Fibroblast of skin of scalp (primary cell): ENCODE results near the gene KIAA0513.

Experiments
- DNase-seq: peaks from one replicate; pipeline ENCODE4 v3.0.0-alpha.2; 2013

Gene KIAA0513

DNA sequence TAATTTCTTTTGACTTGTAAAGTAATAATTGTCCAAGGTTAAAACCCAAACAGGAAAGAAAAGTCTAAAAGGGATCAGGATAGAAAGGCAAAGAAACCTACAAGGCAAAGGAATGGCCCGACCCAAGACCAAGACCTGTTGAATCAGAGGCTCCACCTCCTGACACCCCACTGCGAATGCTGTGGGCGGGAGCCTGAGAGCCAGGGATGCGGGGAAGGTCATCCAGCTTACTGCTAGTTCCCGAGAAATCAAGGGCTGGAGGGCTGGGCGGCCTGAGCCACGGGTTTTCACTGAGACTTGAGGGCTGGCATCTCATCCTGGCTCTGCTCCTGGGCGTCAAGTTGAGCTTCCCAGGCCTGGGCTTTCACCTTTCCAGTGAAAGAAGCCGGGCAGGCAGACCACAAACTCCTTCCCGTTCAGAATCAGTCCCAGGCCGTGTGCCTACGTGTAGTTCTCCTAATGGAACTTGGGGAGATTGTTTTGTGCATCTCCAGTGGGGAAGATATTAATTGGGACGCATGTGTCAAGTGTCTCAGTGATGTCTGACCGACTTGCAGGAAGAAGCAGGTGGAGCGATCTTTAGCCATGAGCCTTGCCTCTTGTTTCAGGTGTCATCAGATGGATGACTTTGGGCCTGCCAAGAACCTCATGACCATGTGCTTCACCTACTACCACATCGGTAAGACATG lies 47.8 kb downstream of the KIAA0513 start:
- DNase-seq, result no peak

DNA sequence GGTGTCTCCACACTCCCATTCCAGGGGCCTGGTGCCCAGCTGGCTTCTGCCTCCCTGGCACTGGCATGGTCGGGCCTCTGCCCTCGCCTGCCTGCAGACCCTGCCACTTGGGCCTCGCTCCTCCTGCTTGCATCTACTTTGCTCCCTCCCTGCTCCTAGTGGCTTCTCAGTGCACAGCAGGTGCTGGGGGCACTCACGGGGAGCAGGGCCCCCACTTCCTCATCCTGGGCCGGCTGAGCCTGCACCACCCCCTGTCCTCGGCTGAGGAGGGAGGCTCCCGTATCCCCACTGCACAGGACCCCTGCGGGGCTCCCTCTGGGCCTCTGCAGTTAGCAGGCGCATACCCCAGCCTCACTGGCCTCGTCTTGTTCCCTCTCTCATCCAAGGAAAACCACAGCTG lies 49.4 kb downstream of the KIAA0513 start:
- DNase-seq, result no peak

DNA sequence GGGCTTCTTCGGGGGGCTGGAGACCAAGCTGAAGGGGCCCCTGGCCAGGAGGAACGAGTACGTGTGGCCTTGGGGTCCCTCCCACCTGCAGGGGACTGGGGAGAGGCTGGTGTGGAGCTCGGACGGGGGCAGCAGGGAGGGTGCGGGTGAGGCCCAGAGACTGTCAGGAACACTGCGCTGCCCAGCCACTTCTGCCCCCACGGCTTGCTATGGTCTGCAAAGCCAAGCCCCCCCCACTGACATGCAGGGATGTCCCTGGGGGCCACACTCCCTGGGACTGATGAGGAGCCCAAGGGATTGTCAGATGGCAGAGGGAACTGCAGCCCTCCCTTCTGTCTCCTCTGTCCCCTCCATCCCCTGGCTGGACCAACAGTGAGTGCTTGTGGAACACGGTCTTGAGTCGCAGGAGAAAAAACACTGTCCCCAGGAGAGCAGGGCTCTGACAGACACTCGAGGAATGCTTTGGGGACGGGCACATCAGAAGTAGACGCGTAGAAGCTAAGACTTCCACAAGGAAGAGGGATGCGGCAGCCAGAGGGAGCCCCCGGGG lies 50.1 kb downstream of the KIAA0513 start:
- DNase-seq, result no peak

DNA sequence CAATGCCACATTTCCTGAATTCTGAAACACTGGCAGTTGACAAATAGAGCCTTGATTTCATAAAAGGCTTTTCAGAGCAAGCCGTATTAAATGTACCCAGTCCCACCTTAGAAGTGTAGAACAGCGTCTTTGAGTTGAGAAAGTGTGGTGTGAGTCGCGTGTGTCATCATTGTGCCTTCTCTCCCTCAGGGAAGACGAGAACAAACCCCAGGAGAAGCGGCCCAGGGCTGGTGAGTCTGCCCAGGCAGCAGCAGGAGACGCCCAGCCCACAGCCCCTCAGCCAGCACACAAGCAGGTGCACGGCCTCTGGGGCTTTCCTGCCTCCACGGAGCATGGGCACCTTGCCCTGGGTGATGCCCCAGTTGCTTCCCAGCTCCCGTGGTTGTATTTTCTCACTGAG lies 50.6 kb downstream of the KIAA0513 start:
- no peak for DNase-seq

DNA sequence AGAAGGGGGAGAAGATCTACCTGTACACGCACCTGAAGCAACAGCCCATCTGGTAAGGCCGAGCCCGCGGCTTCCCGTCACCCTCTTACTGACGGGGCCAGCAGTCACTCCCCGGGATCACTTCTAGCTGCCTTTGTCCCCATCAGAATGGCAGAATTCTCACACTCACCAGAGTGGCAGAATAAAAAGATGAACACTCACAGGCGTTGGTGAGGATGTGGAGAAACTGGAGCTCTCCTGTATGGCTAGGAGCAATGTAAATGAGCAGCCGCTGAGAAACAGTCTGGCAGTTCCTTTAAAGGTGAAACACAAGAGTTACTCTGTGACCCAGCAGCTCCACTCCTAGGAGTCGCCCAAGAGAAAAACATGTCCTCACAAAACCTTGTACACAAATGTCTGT lies 51.4 kb downstream of the KIAA0513 start:
- no peak for DNase-seq

DNA sequence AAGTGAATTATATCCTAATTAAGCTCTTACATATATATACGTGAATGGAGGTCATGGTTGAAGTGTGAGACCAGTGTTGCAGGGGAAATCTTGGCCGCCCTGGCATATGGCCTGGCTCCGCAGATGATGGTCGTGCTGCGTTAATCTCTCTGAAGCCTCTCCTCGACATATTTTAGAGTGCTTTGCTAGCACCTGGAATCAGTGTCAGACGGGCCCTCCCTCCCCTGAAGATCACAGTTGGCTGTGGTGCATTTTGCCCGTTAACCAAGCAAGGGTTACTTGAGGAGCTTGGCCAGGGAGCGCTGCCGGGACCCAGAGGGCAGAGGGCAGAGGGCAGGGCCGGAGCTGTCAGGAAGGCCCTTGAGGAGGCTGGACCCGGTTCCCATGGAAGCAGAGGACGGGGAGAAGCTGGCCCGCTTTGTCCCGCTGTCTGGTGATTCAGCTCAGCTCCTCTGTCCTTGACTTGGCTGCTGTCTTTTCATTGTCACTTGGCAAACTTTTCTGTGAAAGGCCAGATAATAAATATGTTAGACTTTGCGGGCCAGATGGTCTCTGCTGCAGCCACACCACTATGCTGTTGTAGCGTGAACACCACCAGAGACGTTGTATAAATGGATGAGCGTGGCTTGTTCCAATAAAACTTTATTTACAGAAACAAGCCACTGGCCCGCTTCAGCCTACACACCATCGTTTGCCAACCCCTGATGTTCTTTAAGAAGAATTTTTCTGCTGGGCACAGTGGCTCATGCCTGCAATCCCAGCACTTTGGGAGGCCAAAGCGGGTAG lies 52.4 kb downstream of the KIAA0513 start:
- no peak for DNase-seq

DNA sequence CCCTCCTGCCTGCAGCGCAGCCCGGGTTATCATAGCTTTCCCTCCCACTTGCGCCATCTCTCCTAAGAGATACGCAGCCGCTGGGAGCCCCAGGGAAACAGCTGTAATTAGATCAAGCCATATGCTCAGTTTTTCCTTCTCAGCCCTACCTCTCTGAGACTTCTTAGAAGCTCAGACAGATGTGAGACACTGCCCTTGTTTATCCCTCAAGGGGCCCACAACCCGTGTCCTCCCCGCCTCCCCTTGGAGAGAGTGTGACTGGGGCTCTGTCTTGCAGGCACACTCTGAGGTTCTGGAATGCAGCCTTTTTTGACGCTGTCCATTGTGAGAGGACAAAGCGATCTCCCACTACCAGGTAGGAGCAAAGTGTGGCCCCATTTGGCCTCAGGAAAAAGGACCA lies 53.4 kb downstream of the KIAA0513 start:
- DNase-seq, result no peak

DNA sequence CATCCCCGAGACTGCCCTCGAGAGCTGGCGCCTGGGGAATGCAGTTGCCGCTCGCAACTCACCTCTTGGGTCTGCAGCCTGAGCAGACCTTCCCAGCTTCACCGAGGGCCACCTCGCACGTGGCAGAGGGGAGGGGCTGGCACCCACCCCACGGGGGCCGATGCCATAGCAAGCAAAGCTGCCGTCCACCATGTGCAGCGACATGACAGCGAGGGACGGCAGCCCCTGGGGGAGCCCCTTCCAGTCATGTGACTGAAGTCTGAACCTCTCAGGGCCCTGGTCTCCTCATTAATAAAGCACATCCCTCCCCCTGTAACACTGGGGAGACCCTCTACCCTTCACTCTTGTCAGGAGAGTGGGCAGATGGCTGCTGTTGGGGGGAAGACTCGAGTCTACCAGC lies 54.2 kb downstream of the KIAA0513 start:
- no peak for DNase-seq

DNA sequence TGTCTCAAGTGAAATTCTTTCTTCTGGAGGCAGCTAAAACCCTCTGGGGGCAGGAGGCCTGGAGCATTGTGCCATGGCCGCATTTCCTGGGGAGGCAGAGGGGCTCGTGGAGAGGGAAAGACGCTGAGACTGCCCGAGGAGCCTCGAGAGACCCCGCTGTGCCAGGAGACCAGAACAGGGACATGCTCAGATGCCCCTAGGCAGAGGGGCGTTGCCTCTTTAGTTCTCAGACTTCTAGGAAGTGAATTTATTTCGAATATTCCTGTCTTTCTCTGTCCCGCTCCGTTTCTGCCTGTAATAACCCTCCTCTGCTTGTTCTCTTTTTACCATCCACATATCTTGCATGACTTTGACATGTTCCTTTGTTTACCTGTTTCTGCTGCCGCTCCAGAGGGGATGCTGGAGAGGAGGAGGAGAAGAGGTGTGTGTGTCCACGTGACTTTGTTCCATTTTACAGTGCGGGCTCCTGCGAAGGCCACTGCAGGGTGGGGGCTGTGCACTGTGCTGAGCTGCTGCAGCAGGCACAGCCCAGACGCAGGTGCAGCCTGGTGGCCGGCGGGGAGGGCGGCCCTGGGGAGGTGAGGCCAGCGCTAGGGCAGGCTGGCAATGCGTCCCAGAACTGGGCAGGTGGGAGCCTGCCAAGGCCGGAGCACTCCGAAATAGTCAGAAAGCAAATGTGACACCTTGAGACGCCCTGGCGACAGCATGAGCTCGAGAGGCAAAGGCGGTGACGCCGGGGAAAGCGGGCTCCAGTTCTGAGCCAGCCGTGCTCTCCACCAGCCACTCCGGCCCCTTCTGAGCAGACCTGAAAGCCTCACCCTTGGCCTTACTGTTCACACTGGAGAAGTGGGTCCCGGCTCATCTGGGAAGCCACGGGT lies 54.8 kb downstream of the KIAA0513 start:
- no peak for DNase-seq

DNA sequence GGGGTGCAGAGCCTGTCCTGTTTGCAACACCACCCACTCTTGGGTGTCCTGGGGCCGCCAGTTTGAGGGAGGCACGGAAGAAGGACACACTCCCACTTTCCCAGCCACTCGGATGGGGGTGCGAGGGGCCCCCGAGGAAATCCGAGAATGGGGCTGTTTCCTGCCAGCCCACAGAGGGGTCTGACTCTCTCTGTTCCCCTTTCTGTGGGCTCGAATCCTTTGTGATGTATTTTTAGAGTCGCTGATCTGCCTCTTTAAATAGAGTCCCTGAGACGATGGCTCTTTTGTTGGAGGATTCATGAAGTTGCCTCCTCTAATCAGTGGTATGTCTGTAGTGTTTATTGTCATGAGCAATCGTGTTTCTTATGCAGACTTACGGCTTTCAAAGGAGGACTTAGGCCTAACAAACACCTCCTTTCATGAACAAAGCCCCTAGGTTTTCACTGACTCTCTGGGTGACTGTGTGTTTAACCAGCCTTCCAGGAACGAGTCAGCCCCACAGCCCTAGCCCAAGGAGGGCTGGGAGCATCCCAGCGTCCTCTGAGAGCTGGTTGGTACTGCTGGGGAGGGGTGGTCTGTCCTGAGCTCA lies 55.5 kb downstream of the KIAA0513 start:
- DNase-seq, result no peak

DNA sequence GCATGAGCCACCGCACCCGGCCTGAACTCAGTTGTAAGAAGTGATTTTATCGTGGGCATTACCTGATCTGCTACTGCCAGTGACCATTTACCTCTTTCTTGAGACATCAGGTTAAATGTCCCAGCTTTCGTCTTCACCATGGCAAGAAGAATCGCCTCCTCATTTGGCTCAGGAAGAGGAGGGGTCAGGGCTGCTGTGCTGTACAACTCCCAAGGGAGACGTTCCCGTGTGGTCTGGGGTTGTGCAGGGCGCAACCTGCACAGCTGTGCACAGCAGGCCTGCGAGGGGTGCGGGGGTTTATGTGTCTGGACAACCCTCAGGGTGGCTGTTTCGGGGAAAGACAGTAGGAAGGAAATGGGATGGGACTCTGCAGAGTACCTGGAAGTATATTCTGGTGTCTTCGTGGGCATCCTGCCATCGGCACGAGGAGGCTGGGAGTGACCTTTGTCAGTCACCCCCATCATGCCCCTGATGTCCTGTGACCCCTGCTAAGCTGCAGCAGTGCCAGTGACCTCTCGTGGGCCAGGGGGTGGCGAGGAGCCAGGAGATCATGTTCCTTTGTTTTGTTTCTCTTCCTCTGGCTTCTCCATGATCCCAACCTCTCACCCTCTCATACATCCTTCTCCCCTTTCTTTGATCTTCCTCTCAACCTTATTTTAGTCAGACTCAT lies 57.4 kb downstream of the KIAA0513 start:
- no peak for DNase-seq

DNA sequence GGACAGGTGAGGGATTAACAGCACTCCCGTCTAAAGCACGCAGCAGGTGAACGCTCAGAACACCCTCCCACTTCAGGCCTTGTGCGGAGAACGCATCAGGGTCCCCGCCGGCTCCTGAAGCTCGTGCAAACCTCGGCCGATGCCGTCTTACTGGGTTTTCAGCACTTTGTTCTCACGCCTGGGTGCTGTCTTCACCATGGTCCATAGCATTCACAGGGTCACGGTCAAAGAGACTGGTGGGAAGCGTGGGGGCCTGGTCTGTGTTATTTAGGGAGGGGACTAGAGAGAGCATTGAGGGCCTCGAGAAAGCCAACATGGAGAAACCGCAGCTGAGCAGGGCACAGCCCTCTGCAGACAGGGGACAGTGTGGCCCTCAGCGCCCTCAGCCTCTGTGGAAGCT lies 58.1 kb downstream of the KIAA0513 start:
- DNase-seq, result no peak

DNA sequence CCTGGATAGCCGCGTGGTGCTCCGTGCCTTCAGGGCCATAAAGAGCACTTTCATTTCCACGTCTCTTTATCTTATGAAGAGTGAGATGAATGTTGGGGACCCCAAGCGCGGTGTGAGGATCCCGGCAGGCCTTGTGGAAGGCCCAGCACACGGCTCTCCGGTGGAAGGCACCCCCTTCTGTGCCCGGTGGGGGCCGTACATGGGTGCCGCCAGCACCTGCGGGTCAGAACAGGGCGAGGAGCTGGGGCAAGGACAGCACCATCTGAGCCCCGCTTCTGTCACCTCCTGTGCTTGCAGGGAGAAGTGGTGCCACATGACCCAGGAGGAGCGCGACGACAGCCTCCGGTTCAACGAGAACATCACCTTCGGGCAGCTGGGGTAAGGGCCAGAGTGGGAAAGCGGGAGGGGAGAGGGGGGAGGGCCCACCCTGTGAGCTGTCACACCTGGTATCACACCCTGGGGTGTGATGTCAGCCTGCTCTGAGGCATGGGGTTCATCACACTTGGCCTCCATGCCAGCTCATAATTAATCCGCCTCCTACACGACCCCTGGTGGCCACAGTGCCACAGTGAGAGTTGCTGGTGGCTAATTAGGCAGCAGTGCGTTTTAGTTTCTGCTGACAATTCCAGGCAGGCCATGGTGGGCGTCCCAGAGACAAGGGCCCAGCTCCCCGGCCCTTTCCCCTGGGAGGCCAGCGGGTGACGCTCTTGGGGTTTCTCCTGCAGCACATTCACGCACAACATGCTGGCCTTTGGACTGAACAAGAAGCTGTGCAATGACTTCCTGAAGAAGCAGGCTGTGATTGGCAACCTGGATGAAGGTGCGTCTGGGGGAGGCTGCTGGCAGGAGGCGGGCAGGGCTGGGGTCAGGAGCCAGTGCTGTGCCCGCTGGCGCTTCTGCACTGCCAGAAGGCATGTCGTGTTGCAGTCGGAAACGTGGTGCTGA lies 59.0 kb downstream of the KIAA0513 start:
- DNase-seq, result peak; percentile 61

DNA sequence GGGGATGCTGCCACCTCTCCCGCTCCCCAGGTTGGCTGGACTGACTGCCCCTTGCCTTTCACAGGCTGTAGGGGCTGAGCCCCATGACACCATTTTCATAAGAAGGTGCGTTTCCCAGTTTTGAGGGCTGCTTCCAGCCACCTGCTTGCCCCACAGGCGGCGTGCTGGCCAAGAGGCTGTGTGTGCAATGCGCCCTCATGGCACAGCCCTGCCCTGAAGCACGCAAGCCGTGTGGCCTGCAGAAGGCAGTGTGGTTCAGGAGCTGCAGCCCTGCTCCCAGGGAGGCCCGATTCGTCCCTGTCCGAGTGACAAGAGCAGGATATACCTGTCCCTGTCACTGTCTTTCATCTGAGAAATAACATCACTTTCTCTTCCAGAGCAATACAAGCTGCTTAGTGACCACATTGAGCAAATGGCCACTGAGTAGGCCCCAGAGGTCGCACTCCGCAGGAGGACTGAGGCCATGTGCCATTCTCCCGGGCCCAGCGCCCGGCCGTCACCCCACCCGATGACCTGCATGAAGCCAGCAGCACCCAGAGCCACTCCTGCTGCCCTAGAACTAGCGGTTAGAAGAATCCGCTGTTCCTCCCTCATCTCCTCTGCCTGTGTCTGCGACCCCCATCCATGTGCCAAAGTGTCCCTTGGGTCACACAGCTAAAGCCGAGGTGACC lies 60.4 kb downstream of the KIAA0513 start:
- no peak for DNase-seq

DNA sequence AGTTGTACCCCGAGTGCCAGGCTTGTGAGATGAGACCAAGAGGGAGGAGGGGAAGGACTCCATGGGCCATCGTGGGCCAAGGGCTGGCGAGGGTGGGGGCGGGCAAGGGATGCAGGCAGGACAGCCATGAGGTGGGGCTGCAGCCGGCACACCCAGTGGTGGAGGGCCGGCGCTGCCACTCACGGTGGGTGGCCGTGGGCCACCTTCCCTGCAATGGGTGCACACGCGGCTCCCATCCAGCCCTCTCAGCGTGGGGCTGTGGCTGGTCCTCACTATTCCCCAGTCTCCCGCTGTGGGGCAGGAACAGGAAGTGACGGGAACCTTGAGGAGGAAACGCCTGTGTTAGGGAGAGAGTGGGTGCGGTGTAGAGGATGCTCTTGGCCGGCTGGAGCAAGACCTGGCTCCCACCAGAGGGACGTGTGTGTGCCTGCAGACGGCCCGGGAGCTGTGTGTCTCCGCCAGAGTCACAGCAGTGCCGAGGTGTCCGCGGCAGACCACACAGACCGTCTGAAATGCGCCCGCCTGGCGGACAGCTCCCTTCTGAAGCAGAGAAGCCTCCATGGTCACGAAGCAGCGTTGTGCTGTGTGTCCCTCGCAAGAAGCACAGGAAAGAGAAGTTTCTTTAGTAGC lies 61.1 kb downstream of the KIAA0513 start:
- DNase-seq, result no peak

DNA sequence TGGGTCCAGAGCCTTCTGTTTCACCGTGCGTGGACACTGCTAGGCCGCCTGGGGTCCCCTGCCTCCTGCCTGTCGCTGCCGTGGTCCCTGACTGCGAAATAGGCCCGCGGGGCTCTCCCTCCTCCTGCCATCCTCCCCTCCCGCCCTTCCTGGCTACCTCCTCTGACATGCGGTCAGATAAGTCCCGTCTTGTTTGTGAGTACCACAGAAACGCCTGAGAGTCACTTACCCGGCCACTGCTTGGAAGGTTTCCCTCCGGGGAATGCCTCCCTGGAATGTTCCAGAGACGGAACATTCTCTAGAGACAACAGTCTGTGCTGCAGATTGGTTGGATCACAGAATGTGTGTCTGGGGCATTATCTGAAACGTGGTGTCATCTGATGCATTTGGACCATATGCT lies 61.9 kb downstream of the KIAA0513 start:
- DNase-seq, result peak; percentile 32

DNA sequence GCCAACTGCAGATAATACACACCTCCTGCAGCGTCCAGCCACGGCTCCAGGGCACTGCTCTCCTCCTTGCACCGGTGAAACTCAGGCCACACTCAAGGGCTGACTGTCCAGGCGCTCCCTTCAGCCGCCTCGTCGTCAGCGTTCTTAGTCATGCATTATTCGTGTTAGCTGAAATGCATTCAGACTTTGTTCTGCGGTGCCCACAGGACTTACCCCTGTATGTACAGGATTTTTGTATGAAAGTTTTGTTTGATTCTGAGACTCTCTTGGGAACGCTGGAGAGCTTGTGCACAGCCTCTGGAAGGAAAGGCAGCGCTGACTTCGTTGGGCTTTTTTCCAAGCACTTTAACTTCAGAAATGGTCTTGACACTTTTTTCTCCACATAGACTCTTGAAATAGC lies 62.6 kb downstream of the KIAA0513 start:
- peak; percentile 50 for DNase-seq

DNA sequence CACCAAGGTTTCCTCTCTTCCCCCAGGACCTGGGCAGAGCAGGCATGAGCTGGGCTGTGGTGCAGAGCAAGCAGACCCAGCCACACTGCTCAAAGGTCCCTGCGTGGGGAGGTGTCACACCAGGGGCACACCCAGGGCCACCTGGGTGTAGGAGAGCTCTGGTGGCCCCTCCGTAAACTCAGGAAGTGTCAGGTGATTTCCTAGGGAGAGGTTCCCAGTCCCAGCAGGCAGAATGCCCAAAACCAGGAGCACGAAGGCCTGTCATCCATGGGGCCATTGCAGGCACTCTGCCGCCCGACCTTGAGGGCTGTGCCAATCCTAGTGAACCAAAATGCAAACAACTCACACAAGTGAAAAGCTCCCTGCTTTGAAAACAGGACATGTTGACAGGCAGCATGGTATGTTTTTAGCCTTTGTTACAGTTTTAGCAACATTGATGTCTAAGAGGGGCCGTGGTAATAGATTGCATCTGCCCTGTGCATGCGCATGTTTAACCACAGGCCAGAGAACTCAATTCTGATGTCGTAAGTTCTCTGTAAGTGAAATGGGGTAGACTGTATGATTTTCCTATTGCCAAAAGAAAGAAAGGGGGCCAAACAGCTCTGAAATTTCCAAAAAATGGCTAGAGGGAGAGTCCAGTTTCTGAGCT lies 63.4 kb downstream of the KIAA0513 start:
- no peak for DNase-seq

DNA sequence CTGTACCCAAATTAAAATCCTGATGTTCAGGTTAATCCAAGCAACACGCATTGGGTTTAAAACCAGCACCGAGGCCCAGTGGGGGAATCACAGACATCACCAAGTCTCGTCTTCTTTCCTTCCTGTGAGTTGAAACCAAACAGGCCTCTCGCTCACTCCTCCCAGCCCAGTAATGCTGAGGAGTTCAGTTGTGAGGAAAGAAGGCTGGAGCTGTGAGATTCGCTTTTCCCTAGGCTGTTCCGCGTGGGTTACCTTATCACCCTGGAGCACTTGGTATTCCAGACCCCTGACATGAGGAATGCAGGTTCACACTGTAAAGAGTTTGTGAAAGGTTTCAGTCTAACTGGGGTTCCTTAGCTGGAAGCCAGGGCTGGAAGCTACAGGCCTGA lies 63.9 kb downstream of the KIAA0513 start:
- DNase-seq, result no peak
